ENCODE data around the gene CBFA2T3. TPM values are rescaled to one million over a fixed set of nuclear protein-coding genes. Genes with fewer than 3 reads are reported as not detected.

Gene CBFA2T3
- total RNA-seq, 1 donor from 2014 or later, result not detected

DNA sequence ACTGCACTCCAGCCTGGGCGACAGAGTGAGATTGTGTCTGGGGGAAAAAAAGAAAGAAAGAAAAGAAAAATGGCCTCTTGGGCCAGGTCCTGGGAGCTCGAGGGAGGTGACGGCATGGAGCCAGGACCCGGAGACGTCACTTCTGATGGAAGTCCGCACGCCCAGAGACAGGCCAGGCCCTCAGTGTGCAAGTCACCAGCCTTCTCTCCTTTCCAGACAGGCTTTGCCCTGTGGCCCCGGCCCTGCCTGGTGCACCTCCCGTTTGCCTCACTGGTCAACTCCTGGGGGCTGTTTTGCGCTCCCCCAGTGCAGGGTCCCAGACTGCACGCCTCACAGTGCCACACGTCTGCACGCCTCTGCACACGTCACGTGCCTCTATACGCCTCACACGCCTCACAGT, 44.1 kb downstream of the CBFA2T3 start:
- Mint-ChIP-seq H3K27me3 (ENCODE audit: low read depth) (peaks cover 12% of the 10 kb centered on the region), H3K4me3 (ENCODE audit: unreplicated experiment) (no peak overlapping the region), H3K36me3 (ENCODE audit: low read depth) (no peaks in the 10 kb centered on the region), H3K9me3 (ENCODE audit: low read depth) (no peaks in the 10 kb centered on the region), H3K4me1 (ENCODE audit: low read depth) (no peaks in the 10 kb centered on the region), H3K27ac (ENCODE audit: unreplicated experiment) (no peak overlapping the region)
- TF ChIP-seq, protein P1, sequence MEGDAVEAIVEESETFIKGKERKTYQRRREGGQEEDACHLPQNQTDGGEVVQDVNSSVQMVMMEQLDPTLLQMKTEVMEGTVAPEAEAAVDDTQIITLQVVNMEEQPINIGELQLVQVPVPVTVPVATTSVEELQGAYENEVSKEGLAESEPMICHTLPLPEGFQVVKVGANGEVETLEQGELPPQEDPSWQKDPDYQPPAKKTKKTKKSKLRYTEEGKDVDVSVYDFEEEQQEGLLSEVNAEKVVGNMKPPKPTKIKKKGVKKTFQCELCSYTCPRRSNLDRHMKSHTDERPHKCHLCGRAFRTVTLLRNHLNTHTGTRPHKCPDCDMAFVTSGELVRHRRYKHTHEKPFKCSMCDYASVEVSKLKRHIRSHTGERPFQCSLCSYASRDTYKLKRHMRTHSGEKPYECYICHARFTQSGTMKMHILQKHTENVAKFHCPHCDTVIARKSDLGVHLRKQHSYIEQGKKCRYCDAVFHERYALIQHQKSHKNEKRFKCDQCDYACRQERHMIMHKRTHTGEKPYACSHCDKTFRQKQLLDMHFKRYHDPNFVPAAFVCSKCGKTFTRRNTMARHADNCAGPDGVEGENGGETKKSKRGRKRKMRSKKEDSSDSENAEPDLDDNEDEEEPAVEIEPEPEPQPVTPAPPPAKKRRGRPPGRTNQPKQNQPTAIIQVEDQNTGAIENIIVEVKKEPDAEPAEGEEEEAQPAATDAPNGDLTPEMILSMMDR (IDR thresholded peaks at IDR 0.05), result no peak
- no peak for DNase-seq (ENCODE audit: low spot score)

DNA sequence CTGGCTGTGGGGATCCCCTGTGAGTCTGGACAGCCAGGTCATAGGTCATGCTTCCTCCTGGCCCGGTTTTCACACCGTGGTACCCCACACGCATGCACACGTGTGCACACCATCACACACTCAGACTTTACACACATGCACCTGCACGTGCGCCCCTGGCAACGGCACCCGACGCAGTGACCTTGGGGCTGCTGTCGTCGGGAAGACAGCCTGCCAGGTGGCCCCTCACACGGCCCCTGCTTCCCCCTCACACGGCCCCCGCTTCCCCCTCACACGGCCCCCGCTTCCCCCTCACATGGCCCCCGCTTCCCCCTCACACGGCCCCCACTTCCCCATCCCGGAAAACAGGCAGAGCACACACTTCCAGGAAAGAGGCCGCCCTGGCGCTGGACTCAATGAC, 45.1 kb downstream of the CBFA2T3 start:
- no peak for DNase-seq (ENCODE audit: low spot score)
- H3K9me3 Mint-ChIP-seq (ENCODE audit: low read depth), result no peaks in the 10 kb centered on the region
- H3K36me3 Mint-ChIP-seq (ENCODE audit: low read depth), result no peaks in the 10 kb centered on the region
- peaks cover 8% of the 10 kb centered on the region for H3K27me3 Mint-ChIP-seq (ENCODE audit: low read depth)
- H3K4me1 Mint-ChIP-seq (ENCODE audit: low read depth), result peaks cover under 1% of the 10 kb centered on the region
- H3K27ac Mint-ChIP-seq (ENCODE audit: unreplicated experiment), result no peak overlapping the region
- no peak overlapping the region for H3K4me3 Mint-ChIP-seq (ENCODE audit: unreplicated experiment)
- TF ChIP-seq, protein P1 (IDR thresholded peaks at IDR 0.05), result no peak

DNA sequence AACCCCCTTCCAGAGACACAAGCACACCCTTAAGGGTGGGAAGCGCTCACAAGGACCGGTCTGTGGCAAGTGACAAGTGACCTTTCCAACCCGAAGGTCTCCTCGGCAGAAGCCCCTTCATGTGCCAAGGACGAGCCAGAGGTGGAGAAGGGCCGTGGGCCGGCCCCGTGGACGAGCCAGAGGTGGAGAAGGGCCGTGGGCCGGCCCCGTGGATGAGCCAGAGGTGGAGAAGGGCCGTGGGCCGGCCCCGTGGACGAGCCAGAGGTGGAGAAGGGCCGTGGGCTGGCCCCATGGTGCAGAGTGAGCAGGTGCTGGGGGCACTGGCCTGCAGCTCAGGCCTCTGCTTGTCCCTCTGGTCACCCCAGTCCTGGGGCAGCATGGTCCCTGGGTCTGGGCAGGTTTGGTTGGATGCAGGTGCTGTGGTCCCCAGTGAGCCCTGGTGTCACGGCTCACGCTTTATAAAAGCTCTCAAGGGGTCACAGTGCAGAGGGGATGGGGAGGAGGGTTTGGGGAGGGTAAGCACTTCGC, 45.6 kb downstream of the CBFA2T3 start:
- H3K27me3 Mint-ChIP-seq (ENCODE audit: low read depth), result peaks cover 12% of the 10 kb centered on the region
- H3K4me1 Mint-ChIP-seq (ENCODE audit: low read depth), result peaks cover 3% of the 10 kb centered on the region
- H3K27ac Mint-ChIP-seq (ENCODE audit: unreplicated experiment), result no peak overlapping the region
- TF ChIP-seq, protein P1 (IDR thresholded peaks at IDR 0.05), result no peak
- H3K9me3 Mint-ChIP-seq (ENCODE audit: low read depth), result no peaks in the 10 kb centered on the region
- no peak for DNase-seq (ENCODE audit: low spot score)
- no peaks in the 10 kb centered on the region for H3K36me3 Mint-ChIP-seq (ENCODE audit: low read depth)
- H3K4me3 Mint-ChIP-seq (ENCODE audit: unreplicated experiment), result no peak overlapping the region

DNA sequence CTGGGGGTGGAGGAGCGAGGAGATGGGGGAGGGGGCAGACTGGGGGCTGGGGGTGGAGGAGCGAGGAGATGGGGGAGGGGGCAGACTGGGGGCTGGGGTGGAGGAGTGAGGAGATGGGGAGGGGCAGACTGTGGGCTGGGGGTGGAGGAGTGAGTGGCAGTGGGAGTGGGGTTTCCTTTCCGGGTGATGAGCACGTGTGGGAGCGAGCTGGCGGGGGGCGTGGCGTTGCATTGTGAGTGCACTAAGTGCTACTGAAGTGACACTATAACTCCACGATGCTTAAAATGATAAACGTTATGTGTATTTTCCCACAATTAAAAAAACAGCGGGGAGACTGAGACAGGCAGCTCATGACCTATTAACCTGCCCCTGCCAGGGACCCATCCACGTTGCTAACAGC, 46.3 kb downstream of the CBFA2T3 start:
- no peak overlapping the region for H3K27ac Mint-ChIP-seq (ENCODE audit: unreplicated experiment)
- H3K4me3 Mint-ChIP-seq (ENCODE audit: unreplicated experiment), result no peak overlapping the region
- peaks cover 12% of the 10 kb centered on the region for H3K27me3 Mint-ChIP-seq (ENCODE audit: low read depth)
- no peak for DNase-seq (ENCODE audit: low spot score)
- TF ChIP-seq, protein P1 (IDR thresholded peaks at IDR 0.05), result no peak
- peaks cover 10% of the 10 kb centered on the region for H3K4me1 Mint-ChIP-seq (ENCODE audit: low read depth)
- no peaks in the 10 kb centered on the region for H3K36me3 Mint-ChIP-seq (ENCODE audit: low read depth)
- no peaks in the 10 kb centered on the region for H3K9me3 Mint-ChIP-seq (ENCODE audit: low read depth)

DNA sequence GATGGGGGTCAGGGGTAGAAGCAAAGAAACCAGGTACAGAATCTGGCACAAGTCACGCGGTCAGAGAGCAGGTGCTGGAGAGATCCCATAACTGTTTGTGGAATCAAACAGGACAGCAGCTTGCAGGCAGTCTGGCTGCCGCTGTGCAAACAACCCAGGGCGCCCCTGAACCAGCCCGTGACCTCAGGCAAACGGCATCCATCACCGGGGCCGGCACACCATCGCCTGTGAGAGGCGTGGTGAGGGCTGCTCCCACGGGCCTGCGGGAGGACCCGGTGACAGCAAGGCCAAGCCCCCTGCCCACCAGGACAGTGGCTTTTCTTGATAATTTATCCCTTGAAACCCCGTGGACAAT, 47.9 kb downstream of the CBFA2T3 start:
- TF ChIP-seq, protein P1 (IDR thresholded peaks at IDR 0.05), result no peak
- Mint-ChIP-seq H3K36me3 (ENCODE audit: low read depth) (no peaks in the 10 kb centered on the region), H3K4me1 (ENCODE audit: low read depth) (peaks cover 20% of the 10 kb centered on the region), H3K27ac (ENCODE audit: unreplicated experiment) (no peak overlapping the region), H3K9me3 (ENCODE audit: low read depth) (no peaks in the 10 kb centered on the region), H3K4me3 (ENCODE audit: unreplicated experiment) (no peak overlapping the region), H3K27me3 (ENCODE audit: low read depth) (peaks cover 8% of the 10 kb centered on the region)
- DNase-seq (ENCODE audit: low spot score), result no peak

All from chondrocyte (in vitro differentiated cells).